ENCODE measurements around the gene SHB. TPM values are rescaled to one million over a fixed set of nuclear protein-coding genes. Genes with fewer than 3 reads are reported as not detected.

Gene SHB
- total RNA-seq, 1 experiment from 2014 or later = 23.8 TPM

DNA sequence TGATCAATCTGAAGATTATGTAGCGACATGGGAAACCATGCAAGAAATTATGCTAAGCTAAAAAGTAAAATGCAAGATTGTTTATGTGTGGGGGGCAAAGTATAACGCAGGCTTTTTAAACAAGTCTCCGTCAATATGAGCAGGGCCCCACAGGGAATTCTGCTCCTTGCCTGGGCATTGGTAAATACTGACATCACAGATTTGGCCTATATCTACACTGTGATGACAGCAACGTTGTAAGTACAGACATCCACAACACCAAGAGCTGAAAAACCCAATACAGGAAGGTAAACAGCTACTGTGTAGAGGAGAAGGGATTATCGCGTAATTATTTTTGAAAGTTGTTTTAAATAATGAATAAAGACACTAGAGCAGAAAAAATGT is 90.6 kb downstream of the SHB start:
- ChIA-PET CTCF (no interaction called here), POLR2A (ENCODE audit: unreplicated experiment) (no interaction called here)

DNA sequence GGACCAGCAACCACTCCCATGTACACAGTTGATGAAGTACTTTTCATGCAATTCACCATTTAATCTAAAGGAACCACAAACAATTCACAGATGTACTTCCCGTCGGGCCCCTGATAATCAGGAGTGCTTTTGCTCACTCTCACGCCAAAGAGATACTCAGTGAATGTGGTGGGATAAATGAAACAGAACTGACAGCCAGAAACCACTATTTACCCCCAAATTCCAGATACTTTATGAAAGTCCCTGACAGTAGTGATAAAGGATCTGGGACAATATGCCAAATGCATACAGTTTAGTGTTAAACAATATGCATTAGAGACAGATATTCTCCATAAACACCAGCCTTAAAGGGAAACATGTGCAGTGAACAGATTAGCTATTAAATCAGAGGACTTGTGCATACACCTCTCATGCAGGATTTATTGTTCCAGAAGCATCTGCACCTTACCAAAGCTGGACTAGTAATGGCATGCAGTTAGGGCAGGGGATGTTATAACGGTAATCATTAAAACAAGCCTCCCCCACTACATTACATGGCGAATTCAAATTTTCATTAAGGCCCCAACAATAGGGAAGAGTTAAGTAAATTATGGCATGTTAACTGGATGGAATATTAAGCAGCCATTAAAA is 91.1 kb downstream of the SHB start:
- H3K36me3 ChIP-seq (ENCODE audit: low read depth) = no peaks in the 10 kb centered on the region
- DNase-seq = no peak
- no peak overlapping the region for H3K27ac ChIP-seq
- no peaks in the 10 kb centered on the region for H3K9me3 ChIP-seq (ENCODE audit: insufficient read depth, low read depth)
- ChIA-PET CTCF (no interaction called here), POLR2A (ENCODE audit: unreplicated experiment) (no interaction called here)
- peaks cover 19% of the 10 kb centered on the region; the same call in 1 of the 2 replicates for H3K79me2 ChIP-seq (ENCODE audit: low read depth)
- H4K20me1 ChIP-seq (ENCODE audit: insufficient read depth) = peaks cover 12% of the 10 kb centered on the region; the same call in 1 of the 2 replicates
- H3K27me3 ChIP-seq (ENCODE audit: insufficient read depth, low read depth) = no peaks in the 10 kb centered on the region
- intact Hi-C loops (cut with micrococcal nuclease; ENCODE audit: unreplicated experiment) = no loop called here
- no peaks in the 10 kb centered on the region for H3K4me1 ChIP-seq (replicated peaks; ENCODE audit: insufficient read depth)
- no peak overlapping the region for H2AFZ ChIP-seq
- peaks cover 11% of the 10 kb centered on the region; the same call in 1 of the 2 replicates for H3F3A ChIP-seq (ENCODE audit: insufficient read depth, low read depth)
- no peak overlapping the region for H3K4me2 ChIP-seq
- BruUV-seq (replicated peaks) = no TSS peak
- no peak overlapping the region for H3K4me3 ChIP-seq
- TF ChIP-seq, protein P1, sequence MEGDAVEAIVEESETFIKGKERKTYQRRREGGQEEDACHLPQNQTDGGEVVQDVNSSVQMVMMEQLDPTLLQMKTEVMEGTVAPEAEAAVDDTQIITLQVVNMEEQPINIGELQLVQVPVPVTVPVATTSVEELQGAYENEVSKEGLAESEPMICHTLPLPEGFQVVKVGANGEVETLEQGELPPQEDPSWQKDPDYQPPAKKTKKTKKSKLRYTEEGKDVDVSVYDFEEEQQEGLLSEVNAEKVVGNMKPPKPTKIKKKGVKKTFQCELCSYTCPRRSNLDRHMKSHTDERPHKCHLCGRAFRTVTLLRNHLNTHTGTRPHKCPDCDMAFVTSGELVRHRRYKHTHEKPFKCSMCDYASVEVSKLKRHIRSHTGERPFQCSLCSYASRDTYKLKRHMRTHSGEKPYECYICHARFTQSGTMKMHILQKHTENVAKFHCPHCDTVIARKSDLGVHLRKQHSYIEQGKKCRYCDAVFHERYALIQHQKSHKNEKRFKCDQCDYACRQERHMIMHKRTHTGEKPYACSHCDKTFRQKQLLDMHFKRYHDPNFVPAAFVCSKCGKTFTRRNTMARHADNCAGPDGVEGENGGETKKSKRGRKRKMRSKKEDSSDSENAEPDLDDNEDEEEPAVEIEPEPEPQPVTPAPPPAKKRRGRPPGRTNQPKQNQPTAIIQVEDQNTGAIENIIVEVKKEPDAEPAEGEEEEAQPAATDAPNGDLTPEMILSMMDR (conservative IDR thresholded peaks at IDR 0.05) = no peak
- TF ChIP-seq EZH2 (IDR thresholded peaks at IDR 0.05; ENCODE audit: low read depth) = no peak
- no peaks in the 10 kb centered on the region for H3K9me2 ChIP-seq (ENCODE audit: insufficient read depth)

More for the DNA sequence above, 90.6 kb downstream of the SHB start:
- intact Hi-C loops (cut with micrococcal nuclease; ENCODE audit: unreplicated experiment) = no loop called here
- no peak overlapping the region for H3K4me2 ChIP-seq
- H2AFZ ChIP-seq = no peak overlapping the region
- H3K27me3 ChIP-seq (ENCODE audit: insufficient read depth, low read depth) = no peaks in the 10 kb centered on the region
- no peaks in the 10 kb centered on the region for H3K9me3 ChIP-seq (ENCODE audit: insufficient read depth, low read depth)
- TF ChIP-seq, protein P1 (conservative IDR thresholded peaks at IDR 0.05) = no peak
- no peak for TF ChIP-seq EZH2 (IDR thresholded peaks at IDR 0.05; ENCODE audit: low read depth)
- no peak for DNase-seq
- H3K4me1 ChIP-seq (replicated peaks; ENCODE audit: insufficient read depth) = no peaks in the 10 kb centered on the region
- peaks cover 14% of the 10 kb centered on the region; the same call in 1 of the 2 replicates for H4K20me1 ChIP-seq (ENCODE audit: insufficient read depth)
- no peaks in the 10 kb centered on the region for H3K9me2 ChIP-seq (ENCODE audit: insufficient read depth)
- BruUV-seq (replicated peaks) = no TSS peak
- no peak overlapping the region for H3K4me3 ChIP-seq
- H3F3A ChIP-seq (ENCODE audit: insufficient read depth, low read depth) = peaks cover 11% of the 10 kb centered on the region; the same call in 1 of the 2 replicates
- no peaks in the 10 kb centered on the region for H3K36me3 ChIP-seq (ENCODE audit: low read depth)
- H3K79me2 ChIP-seq (ENCODE audit: low read depth) = peaks cover 19% of the 10 kb centered on the region; the same call in 1 of the 2 replicates
- H3K27ac ChIP-seq = no peak overlapping the region

DNA sequence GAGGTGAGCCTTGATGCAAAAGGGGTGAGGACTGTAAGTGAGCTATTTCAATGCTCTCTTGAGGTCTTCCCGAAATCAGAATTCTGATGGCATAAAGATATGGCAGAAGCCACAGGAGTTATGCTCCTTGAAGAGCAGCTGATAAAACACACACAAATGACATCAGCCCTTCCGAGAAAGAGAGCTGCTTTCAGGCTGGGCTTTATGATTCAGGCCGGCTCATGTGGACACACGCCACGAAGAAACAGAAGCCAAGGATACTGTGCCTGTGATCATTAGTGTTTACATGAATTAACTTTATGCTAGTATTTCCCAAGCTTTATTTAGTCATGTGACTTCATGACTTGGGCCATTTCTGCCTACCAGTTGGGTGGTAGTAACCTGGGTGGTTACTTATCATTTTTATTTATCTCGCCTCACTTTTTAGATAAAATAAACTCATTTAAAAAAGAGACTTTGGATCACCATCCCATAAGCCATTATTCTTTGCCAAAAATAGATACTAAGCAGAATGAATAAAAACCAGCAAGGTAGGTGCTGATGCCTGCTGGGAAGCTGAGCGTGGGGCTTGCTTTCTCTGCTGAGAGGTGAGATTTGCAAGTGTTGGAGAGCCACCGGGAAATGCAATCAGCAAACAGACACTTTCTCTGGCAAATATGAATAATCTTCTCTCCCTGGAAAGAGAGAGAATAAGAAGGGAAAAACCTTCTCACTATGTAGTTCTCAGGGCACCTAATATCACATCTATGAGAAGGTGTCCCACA is 92.1 kb downstream of the SHB start:
- H3K36me3 ChIP-seq (ENCODE audit: low read depth) = no peaks in the 10 kb centered on the region; the same call in 1 of the 2 replicates
- no peak overlapping the region for H3K27ac ChIP-seq
- H3K4me3 ChIP-seq = no peak overlapping the region
- H3K27me3 ChIP-seq (ENCODE audit: insufficient read depth, low read depth) = no peaks in the 10 kb centered on the region
- H3K9me3 ChIP-seq (ENCODE audit: insufficient read depth, low read depth) = no peaks in the 10 kb centered on the region
- DNase-seq = no peak
- POLR2A ChIA-PET (ENCODE audit: unreplicated experiment) = no interaction called here
- CTCF ChIA-PET = no interaction called here
- H3K4me2 ChIP-seq = no peak overlapping the region
- TF ChIP-seq, protein P1 (conservative IDR thresholded peaks at IDR 0.05) = no peak
- TF ChIP-seq EZH2 (IDR thresholded peaks at IDR 0.05; ENCODE audit: low read depth) = no peak
- intact Hi-C loops (cut with micrococcal nuclease; ENCODE audit: unreplicated experiment) = no loop called here
- H3K9me2 ChIP-seq (ENCODE audit: insufficient read depth) = no peaks in the 10 kb centered on the region
- peaks cover 11% of the 10 kb centered on the region; the same call in 1 of the 2 replicates for H3F3A ChIP-seq (ENCODE audit: insufficient read depth, low read depth)
- no peak overlapping the region for H2AFZ ChIP-seq
- H3K4me1 ChIP-seq (replicated peaks; ENCODE audit: insufficient read depth) = no peaks in the 10 kb centered on the region
- H4K20me1 ChIP-seq (ENCODE audit: insufficient read depth) = peaks cover 12% of the 10 kb centered on the region; the same call in 1 of the 2 replicates
- BruUV-seq (replicated peaks) = no TSS peak
- peaks cover 19% of the 10 kb centered on the region; the same call in 1 of the 2 replicates for H3K79me2 ChIP-seq (ENCODE audit: low read depth)
